Fibroblast of villous mesenchyme (primary cell): ENCODE data around the gene ATF4. TPM values are rescaled to one million over a fixed set of nuclear protein-coding genes. Genes with fewer than 3 reads are reported as not detected.
A peak's percentile ranks its signal among the peaks of the same experiment; 100 is the strongest.

Experiments used
- DNase-seq: peaks from one replicate; pipeline ENCODE4 v3.0.0-alpha.2; 2010; ENCODE audit warnings: low read depth
- H3K4me3 ChIP-seq: 2 replicates; pipeline ENCODE4 v1.5.1; 2011; ENCODE audit warnings: low read depth, mild to moderate bottlenecking, low read length
- CTCF ChIP-seq: IDR thresholded peaks from 2 replicates; pipeline ENCODE4 v1.5.1; 2012; ENCODE audit warnings: low read depth, mild to moderate bottlenecking, low read length; ENCODE audit not compliant: insufficient read depth
- total RNA-seq: library from RNA; depleted of rRNA; stranded (reverse); fragments of >200 nt; gene quantifications from 2 replicates; pipeline ENCODE4 v1.2.3, GENCODE V29; 2012

Gene ATF4
- total RNA-seq, 1 donor: 200 TPM

- H3K4me3 ChIP-seq: no peak overlapping the region
- DNase-seq: no peak
- TF ChIP-seq CTCF: no peak
Observed at GRCh38 chr22:39558254-39558727, 37.9 kb downstream of the ATF4 start.

DNA sequence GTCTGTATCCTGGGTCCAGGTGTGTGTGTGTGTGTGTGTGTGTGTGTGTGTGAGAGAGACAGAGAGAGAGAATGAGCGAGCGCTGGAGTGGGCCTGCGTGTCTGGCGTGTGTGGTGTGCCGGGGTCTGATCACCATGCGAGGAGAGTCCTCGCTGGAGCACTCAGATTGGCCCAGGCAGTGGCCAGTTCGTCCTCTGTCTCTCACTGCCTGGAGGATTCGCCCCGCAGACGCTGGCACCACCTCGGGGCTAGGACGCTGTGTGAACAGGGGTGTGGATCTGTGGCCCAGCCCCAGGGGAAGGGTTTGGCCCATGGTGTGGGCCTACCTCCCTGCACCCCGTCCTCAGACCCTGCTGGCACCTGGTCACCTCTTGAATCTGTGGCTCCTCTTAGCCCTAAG, 38.6 kb downstream of the ATF4 start:
- no peak overlapping the region for H3K4me3 ChIP-seq
- no peak for TF ChIP-seq CTCF
- no peak for DNase-seq

DNA sequence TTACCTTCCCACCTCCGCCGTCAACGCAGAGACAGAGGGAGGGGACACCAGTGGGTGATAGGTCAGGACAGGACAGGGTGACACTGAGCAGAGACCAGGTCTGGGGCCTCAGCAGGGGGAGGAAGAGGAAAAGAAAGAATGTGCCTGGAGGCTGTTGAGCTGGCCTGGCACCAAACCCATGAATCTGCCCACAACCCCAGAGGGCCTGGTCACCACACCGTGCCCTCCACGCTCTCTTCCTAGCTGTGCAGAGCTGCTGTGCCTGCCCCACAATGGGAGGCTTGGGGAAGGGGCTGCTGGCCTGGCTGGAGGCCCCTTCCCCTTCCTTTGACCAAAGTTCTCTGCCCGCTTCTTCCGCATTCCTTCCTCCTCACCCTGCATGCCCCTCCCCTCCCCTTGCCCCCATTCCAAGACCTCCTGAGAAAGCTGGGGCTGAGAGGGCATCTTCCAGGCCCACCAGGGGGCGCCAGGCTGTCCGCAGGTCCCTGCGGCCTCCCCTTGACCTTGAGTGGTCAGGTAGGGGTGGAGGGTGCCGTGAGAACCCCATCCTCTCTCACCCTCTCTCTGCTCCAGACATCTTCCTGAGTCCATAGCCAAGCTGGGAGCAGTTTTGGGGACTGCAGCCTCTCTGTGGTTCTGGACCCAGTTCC, 39.2 kb downstream of the ATF4 start:
- no peak for DNase-seq
- no peak overlapping the region for H3K4me3 ChIP-seq
- peak; percentile 44 for TF ChIP-seq CTCF

DNA sequence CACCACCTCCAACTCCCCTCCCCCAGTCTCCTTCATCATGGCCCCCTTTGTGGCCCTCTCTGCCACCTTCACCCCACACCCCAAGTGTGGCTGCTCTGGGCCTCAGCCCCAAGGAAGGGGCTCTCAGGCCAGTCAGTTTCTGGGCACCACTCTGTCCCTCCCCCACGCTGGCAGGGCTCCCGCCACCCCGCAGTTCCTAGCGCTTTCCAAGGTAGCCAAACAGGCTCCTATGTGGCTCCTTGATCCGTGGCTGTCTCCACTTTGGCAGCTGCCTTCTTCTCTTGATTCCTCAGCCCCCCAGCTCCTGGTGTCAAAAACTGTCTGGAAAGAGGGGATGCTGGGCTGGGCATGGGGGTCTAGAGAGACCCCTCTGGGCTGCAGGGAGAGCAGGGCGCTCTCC, 39.8 kb downstream of the ATF4 start:
- no peak overlapping the region for H3K4me3 ChIP-seq
- no peak for TF ChIP-seq CTCF
- DNase-seq: no peak

DNA sequence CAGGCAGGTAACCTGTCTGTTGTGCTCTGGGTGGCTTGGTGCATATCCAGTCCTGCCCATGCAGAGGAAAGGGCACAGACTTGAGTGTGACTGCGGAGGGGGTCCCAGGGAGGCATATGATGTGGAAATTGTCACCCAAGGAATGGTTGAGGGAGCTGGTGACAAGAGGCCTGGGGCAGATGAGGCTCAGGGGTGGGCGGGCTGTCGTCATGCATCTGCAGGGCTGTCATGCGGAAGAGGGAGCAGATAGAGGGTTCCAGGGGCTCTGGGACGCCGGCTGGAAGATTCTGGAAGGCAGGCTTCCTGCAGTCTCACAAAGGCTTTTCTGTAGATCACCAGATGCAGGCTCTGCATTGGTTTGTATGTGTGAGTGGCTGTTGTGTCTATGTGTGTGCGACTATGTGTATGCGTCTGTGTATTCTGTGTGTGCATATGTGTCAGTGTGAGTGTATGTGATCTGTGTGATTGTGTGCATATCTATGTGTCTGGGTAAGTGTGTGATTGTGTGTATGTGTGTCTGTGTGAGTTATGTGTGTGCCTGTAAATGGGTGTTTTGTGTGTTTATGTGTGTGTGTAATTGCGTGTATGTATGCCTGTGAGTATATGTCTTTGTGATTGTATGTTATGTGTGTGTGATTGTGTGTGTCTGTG, 42.6 kb downstream of the ATF4 start:
- H3K4me3 ChIP-seq: no peak overlapping the region
- DNase-seq: no peak
- TF ChIP-seq CTCF: no peak

GRCh38 chr22:39563571-39564428, 43.4 kb downstream of the ATF4 start:
- H3K4me3 ChIP-seq: no peak overlapping the region
- DNase-seq: no peak
- TF ChIP-seq CTCF: no peak
